BLaER1 treated with 17β-estradiol and CSF1 and Interleukin-3, amounts not matched to agents 10 nM and 100 nM (cell line): Measurements from ENCODE around the gene MIEN1.

ENCODE experiments used
- H3K27ac ChIP-seq, 11 experiments: shearing (Covaris generic); formaldehyde crosslinking; 2 replicates each; pipeline ENCODE4 v1.8.1; 2022
- H3K27me3 ChIP-seq, 11 experiments: shearing (Covaris generic); formaldehyde crosslinking; 2 replicates each; pipeline ENCODE4 v1.8.1; 2022
- H3K36me3 ChIP-seq, 11 experiments: shearing (Covaris generic); formaldehyde crosslinking; 2 replicates each; pipeline ENCODE4 v1.8.1; 2022
- H3K4me1 ChIP-seq, 10 experiments: shearing (Covaris generic); formaldehyde crosslinking; 2 replicates each; pipeline ENCODE4 v1.8.1; 2022
- H3K4me2 ChIP-seq, 11 experiments: shearing (Covaris generic); formaldehyde crosslinking; 2 replicates each; pipeline ENCODE4 v1.8.1; 2022
- H3K4me3 ChIP-seq, 10 experiments: shearing (Covaris generic); formaldehyde crosslinking; 2 replicates each; pipeline ENCODE4 v1.8.1; 2022
- H3K9ac ChIP-seq, 11 experiments: shearing (Covaris generic); formaldehyde crosslinking; 2 replicates each; pipeline ENCODE4 v1.8.1; 2022
- H3K9me3 ChIP-seq, 11 experiments: shearing (Covaris generic); formaldehyde crosslinking; replicated peaks in 1 of 11; 2 replicates each; pipeline ENCODE4 v1.8.1; 2022
- H4K20me1 ChIP-seq, 11 experiments: shearing (Covaris generic); formaldehyde crosslinking; 2 replicates each; pipeline ENCODE4 v1.8.1; 2022
- Cebpa-rat ChIP-seq, 11 experiments: shearing (Covaris generic); IDR thresholded peaks; 2 replicates each; pipeline ENCODE4 v1.8.1; 2022

The MIEN1 gene

GRCh38 chr17:39744075-39744835 lies 13.9 kb upstream of the MIEN1 start:
- Histone ChIP-seq H3K4me1 (peaks cover 22 to 38% (median 29%) of the 10 kb centered on the region in 10 experiments), H3K9me3 (no peaks in the 10 kb centered on the region), H3K27me3 (peaks cover 23 to 44% (median 37%) of the 10 kb centered on the region in 11 experiments), H3K36me3 (no peaks in the 10 kb centered on the region), H3K27ac (no peak overlapping the region), H3K9ac (no peak overlapping the region), H4K20me1 (no peaks in the 10 kb centered on the region), H3K4me2 (no peak overlapping the region), H3K4me3 (no peak overlapping the region)
- no peak for TF ChIP-seq Cebpa-rat (IDR thresholded peaks at IDR 0.05)

GRCh38 chr17:39742856-39743436 lies 12.6 kb upstream of the MIEN1 start:
- Histone ChIP-seq H3K9ac (no peak overlapping the region), H3K27me3 (peaks cover 36 to 57% (median 50%) of the 10 kb centered on the region in 11 experiments), H4K20me1 (no peaks in the 10 kb centered on the region), H3K9me3 (no peaks in the 10 kb centered on the region), H3K4me3 (no peak overlapping the region), H3K36me3 (no peaks in the 10 kb centered on the region), H3K27ac (no peak overlapping the region), H3K4me2 (no peak overlapping the region), H3K4me1 (peaks cover 27 to 41% (median 34%) of the 10 kb centered on the region in 10 experiments)
- TF ChIP-seq Cebpa-rat (IDR thresholded peaks at IDR 0.05) = no peak

DNA sequence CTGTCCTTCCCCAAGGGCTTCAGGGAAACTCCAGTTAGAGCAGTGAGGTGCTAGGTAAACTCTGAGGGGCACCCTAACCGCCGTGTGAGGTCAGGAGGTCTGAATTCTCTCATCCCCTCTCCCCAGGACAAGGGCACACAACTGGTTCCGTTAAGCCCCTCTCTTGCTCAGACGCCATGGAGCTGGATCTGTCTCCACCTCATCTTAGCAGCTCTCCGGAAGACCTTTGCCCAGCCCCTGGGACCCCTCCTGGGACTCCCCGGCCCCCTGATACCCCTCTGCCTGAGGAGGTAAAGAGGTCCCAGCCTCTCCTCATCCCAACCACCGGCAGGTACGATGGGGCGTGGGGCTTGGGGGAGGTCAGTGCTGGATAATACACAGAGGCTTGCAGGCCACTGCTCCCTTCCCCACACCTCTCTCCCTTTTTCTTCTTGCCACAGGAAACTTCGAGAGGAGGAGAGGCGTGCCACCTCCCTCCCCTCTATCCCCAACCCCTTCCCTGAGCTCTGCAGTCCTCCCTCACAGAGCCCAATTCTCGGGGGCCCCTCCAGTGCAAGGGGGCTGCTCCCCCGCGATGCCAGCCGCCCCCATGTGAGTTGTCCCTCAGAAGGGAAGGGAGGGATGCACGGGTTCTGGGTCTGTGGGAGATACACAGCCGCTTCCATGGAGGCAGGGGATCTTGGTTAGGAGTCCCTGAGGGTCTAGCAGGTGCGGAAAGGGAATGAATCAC lies 12.0 kb upstream of the MIEN1 start:
- Histone ChIP-seq H3K4me3 (no peak overlapping the region), H3K27me3 (peaks cover 43 to 63% (median 56%) of the 10 kb centered on the region in 11 experiments), H3K36me3 (no peaks in the 10 kb centered on the region), H3K9me3 (no peaks in the 10 kb centered on the region), H3K4me2 (peak overlapping the region in 4 of 11 experiments; percentile 76 to 87 (median 80); a peak in 7 of 22 replicates), H3K4me1 (peaks cover 27 to 43% (median 37%) of the 10 kb centered on the region in 10 experiments), H3K9ac (no peak overlapping the region), H3K27ac (no peak overlapping the region), H4K20me1 (no peaks in the 10 kb centered on the region)
- TF ChIP-seq Cebpa-rat (IDR thresholded peaks at IDR 0.05) = no peak

GRCh38 chr17:39740357-39741111 lies 10.2 kb upstream of the MIEN1 start:
- Histone ChIP-seq H3K4me3 (peak overlapping the region in 2 of 10 experiments; percentile 44 to 51; a peak in 1 of 20 replicates), H4K20me1 (no peaks in the 10 kb centered on the region), H3K4me2 (peak overlapping the region; percentile 54 to 87 (median 68)), H3K27ac (peak overlapping the region in 3 of 11 experiments; percentile 33 to 54 (median 49); a peak in 3 of 22 replicates), H3K36me3 (no peaks in the 10 kb centered on the region), H3K9ac (no peak overlapping the region), H3K9me3 (no peaks in the 10 kb centered on the region), H3K4me1 (peaks cover 27 to 43% (median 35%) of the 10 kb centered on the region in 10 experiments), H3K27me3 (peaks cover 57 to 81% (median 74%) of the 10 kb centered on the region in 11 experiments)
- TF ChIP-seq Cebpa-rat (IDR thresholded peaks at IDR 0.05) = no peak

GRCh38 chr17:39739885-39740356 lies 9.6 kb upstream of the MIEN1 start:
- H3K4me3 ChIP-seq = peak overlapping the region in 4 of 10 experiments; percentile 12 to 51 (median 40); a peak in 5 of 20 replicates

GRCh38 chr17:39738983-39739884 lies 8.9 kb upstream of the MIEN1 start:
- no peak for TF ChIP-seq Cebpa-rat (IDR thresholded peaks at IDR 0.05)
- Histone ChIP-seq H3K9me3 (no peaks in the 10 kb centered on the region), H3K27ac (no peak overlapping the region), H3K4me2 (peak overlapping the region; percentile 54 to 87 (median 68)), H3K36me3 (no peaks in the 10 kb centered on the region), H3K9ac (0 out of 22 replicates have a peak overlapping the region, but pooled peaks of 3 of the 11 experiments have one; percentile 4 to 30 (median 26)), H4K20me1 (no peaks in the 10 kb centered on the region), H3K4me1 (peaks cover 27 to 43% (median 35%) of the 10 kb centered on the region in 10 experiments), H3K4me3 (peak overlapping the region in 6 of 10 experiments; percentile 12 to 51 (median 34); a peak in 7 of 20 replicates), H3K27me3 (peaks cover 57 to 84% (median 76%) of the 10 kb centered on the region in 11 experiments)

More at GRCh38 chr17:39739885-39740356, 9.6 kb upstream of the MIEN1 start:
- Histone ChIP-seq H3K36me3 (no peaks in the 10 kb centered on the region), H3K27me3 (peaks cover 57 to 84% (median 76%) of the 10 kb centered on the region in 11 experiments), H3K9ac (0 out of 22 replicates have a peak overlapping the region, but pooled peaks of 3 of the 11 experiments have one; percentile 4 to 30 (median 26)), H4K20me1 (no peaks in the 10 kb centered on the region), H3K27ac (peak overlapping the region in 3 of 11 experiments; percentile 33 to 54 (median 49); a peak in 3 of 22 replicates), H3K9me3 (no peaks in the 10 kb centered on the region), H3K4me1 (peaks cover 27 to 43% (median 35%) of the 10 kb centered on the region in 10 experiments), H3K4me2 (peak overlapping the region; percentile 54 to 87 (median 68))
- TF ChIP-seq Cebpa-rat (IDR thresholded peaks at IDR 0.05) = no peak

GRCh38 chr17:39738568-39738901 lies 8.2 kb upstream of the MIEN1 start:
- H3K9me3 ChIP-seq = no peaks in the 10 kb centered on the region

More at GRCh38 chr17:39738568-39738901, 8.2 kb upstream of the MIEN1 start:
- TF ChIP-seq Cebpa-rat (IDR thresholded peaks at IDR 0.05) = no peak
- Histone ChIP-seq H3K27me3 (peaks cover 57 to 84% (median 76%) of the 10 kb centered on the region in 11 experiments), H3K9ac (no peak overlapping the region), H3K4me3 (0 out of 20 replicates have a peak overlapping the region, but pooled peaks of 1 of the 10 experiments have one; percentile 7), H3K36me3 (no peaks in the 10 kb centered on the region), H3K4me1 (peaks cover 27 to 43% (median 35%) of the 10 kb centered on the region in 10 experiments), H4K20me1 (no peaks in the 10 kb centered on the region), H3K4me2 (peak overlapping the region in 4 of 11 experiments; percentile 16 to 42 (median 26); a peak in 3 of 22 replicates), H3K27ac (no peak overlapping the region)
